Endothelial cell of umbilical vein (primary cell): ENCODE measurements around the gene FABP1. TPM values are rescaled to one million over a fixed set of nuclear protein-coding genes. Genes with fewer than 3 reads are reported as not detected.

Experiments
- BruUV-seq: library from RNA; stranded (reverse); fragments of 400-500 nt; replicated peaks from 2 replicates; lab custom pipeline; 2021; lab: Mats Ljungman, UMichigan
- CTCF ChIA-PET: fragments of 300-600, 350-600 bp; sonication (Branson Sonifier 250); formaldehyde crosslinking; loops from one replicate; lab custom pipeline; 2021; ENCODE audit warnings: antibody characterized with exemption, inconsistent platforms; lab: Charles Lee
- POLR2A ChIA-PET: fragments of 300-600, 350-600 bp; sonication (Branson Sonifier 250); formaldehyde crosslinking; loops from one replicate; lab custom pipeline; 2021; ENCODE audit warnings: antibody characterized with exemption, inconsistent platforms; lab: Charles Lee
- DNase-seq: peaks from one replicate; pipeline ENCODE4 v3.0.0-alpha.2; 2011; ENCODE audit warnings: low read depth, low spot score
- FAIRE-seq: peaks from 2 replicates; lab custom pipeline; 2011; peaks lifted over from hg19 to GRCh38; lab: Jason Lieb, UNC
- H2AFZ ChIP-seq: 2 replicates; pipeline ENCODE4 v1.6.0; 2012; ENCODE audit warnings: low read depth, low read length, control low read depth, inconsistent platforms
- H3K27ac ChIP-seq: 2 replicates; pipeline ENCODE4 v1.5.1; 2011; ENCODE audit warnings: low read depth, mild to moderate bottlenecking, control low read depth, low read length, moderate library complexity; ENCODE audit not compliant: insufficient read depth
- H3K27me3 ChIP-seq, 2 experiments: 2 replicates each; pipeline versions ENCODE4 v1.6.0 to v1.6.1; 2011; ENCODE audit warnings: low read length in 2 of 2, mixed read lengths in 1 of 2; ENCODE audit not compliant: control insufficient read depth in 2 of 2, insufficient read depth in 2 of 2
- H3K36me3 ChIP-seq, 2 experiments: 2 replicates in 1 of 2; 3 replicates in 1 of 2; pipeline ENCODE4 v1.5.1; 2011; ENCODE audit warnings: low read length in 2 of 2, mild to moderate bottlenecking in 1 of 2, moderate library complexity in 1 of 2; ENCODE audit not compliant: control insufficient read depth in 2 of 2, insufficient read depth in 2 of 2; ENCODE audit errors: extremely low read depth in 1 of 2
- H3K4me1 ChIP-seq: 3 replicates; pipeline ENCODE4 v1.5.1; 2011; ENCODE audit warnings: mild to moderate bottlenecking, low read length; ENCODE audit not compliant: control insufficient read depth, insufficient read depth; ENCODE audit errors: extremely low read depth
- H3K4me2 ChIP-seq: 2 replicates; pipeline ENCODE4 v1.6.1; 2011; ENCODE audit warnings: low read length, control low read depth, mixed read lengths; ENCODE audit not compliant: insufficient read depth
- H3K4me3 ChIP-seq, 3 experiments: fragments of 200-600 bp in 1 of 3; sonication (generic), shearing (Covaris generic) in 1 of 3; replicated peaks in 1 of 3; 2 replicates each; pipeline ENCODE4 v1.5.1; 2011 to 2016; ENCODE audit warnings: control low read depth in 3 of 3, low read length in 3 of 3, mild to moderate bottlenecking in 2 of 3, inconsistent platforms in 1 of 3, low read depth in 1 of 3, moderate library complexity in 1 of 3; ENCODE audit not compliant: insufficient read depth in 1 of 3
- H3K79me2 ChIP-seq: 2 replicates; pipeline ENCODE4 v1.6.0; 2012; ENCODE audit warnings: low read length, inconsistent platforms; ENCODE audit not compliant: control insufficient read depth, insufficient read depth
- H3K9ac ChIP-seq: replicated peaks from 2 replicates; pipeline ENCODE3; 2011; ENCODE audit warnings: low read length, control low read depth; ENCODE audit not compliant: insufficient read depth; ENCODE audit errors: extremely low read depth
- H3K9me1 ChIP-seq: replicated peaks from 3 replicates; pipeline ENCODE4 v1.6.0; 2011; ENCODE audit warnings: mild to moderate bottlenecking, low read length; ENCODE audit not compliant: control insufficient read depth, insufficient read depth; ENCODE audit errors: extremely low read depth
- H3K9me3 ChIP-seq: replicated peaks from 2 replicates; pipeline ENCODE4 v1.5.1; 2012; ENCODE audit warnings: low read length, inconsistent platforms; ENCODE audit not compliant: control insufficient read depth, insufficient read depth
- H4K20me1 ChIP-seq: replicated peaks from 2 replicates; pipeline ENCODE3; 2011; ENCODE audit warnings: mild to moderate bottlenecking, low read length; ENCODE audit not compliant: control insufficient read depth, insufficient read depth; ENCODE audit errors: extremely low read depth
- FOS ChIP-seq: IDR thresholded peaks from 2 replicates; pipeline ENCODE4 v1.6.1; 2011; ENCODE audit warnings: mild to moderate bottlenecking, low read length, moderate library complexity, borderline replicate concordance; ENCODE audit not compliant: insufficient read depth
- GATA2 ChIP-seq: IDR thresholded peaks from 2 replicates; pipeline ENCODE4 v1.7.0; 2011; ENCODE audit warnings: low read depth, mild to moderate bottlenecking, moderate library complexity, mixed read lengths, low read length; ENCODE audit not compliant: insufficient read length, insufficient read depth
- JUN ChIP-seq: IDR thresholded peaks from 2 replicates; pipeline ENCODE4 v1.6.1; 2011; ENCODE audit warnings: borderline replicate concordance, low read depth; ENCODE audit not compliant: insufficient read length, insufficient read depth
- MYC ChIP-seq: IDR thresholded peaks from one replicate; pipeline ENCODE4 v1.6.1; 2011; ENCODE audit warnings: mild to moderate bottlenecking, low read depth, low read length
- POLR2AphosphoS5 ChIP-seq: IDR thresholded peaks from 2 replicates; pipeline ENCODE4 v1.6.1; 2012; ENCODE audit warnings: low read depth, mild to moderate bottlenecking, control low read depth, low read length, moderate library complexity; ENCODE audit not compliant: insufficient read depth
- dilution Hi-C: fragments of 300-500 bp; cut with MboI; formaldehyde crosslinking; loops from one replicate; pipeline ENCODE4 v1.15.0; 2019; ENCODE audit warnings: low sequenced_read_pairs; ENCODE audit not compliant: extremely low pct_ligation_motif_present
- intact Hi-C: fragments of 100-400 bp; cut with micrococcal nuclease; formaldehyde crosslinking; loops from one replicate; pipeline ENCODE4 v1.10.0; 2022
- polyA plus RNA-seq, 4 experiments: library from polyadenylated mRNA; depleted of rRNA in 3 of 4; stranded (reverse) in 3 of 4; unstranded in 1 of 4; fragments of >200 nt; gene quantifications; 2 replicates each; pipeline versions ENCODE4 v1.2.1 to v1.2.3, GENCODE V29; 2011 to 2012; ENCODE audit warnings: missing spikeins in 1 of 4
- total RNA-seq: library from RNA; stranded (reverse); gene quantifications from 2 replicates; pipeline ENCODE4 v1.2.3, GENCODE V29; 2021
- TF ChIP-seq, protein P1 (sequence below): IDR thresholded peaks from 2 replicates; pipeline ENCODE4 v1.6.1; 2011; ENCODE audit not compliant: insufficient read depth, insufficient read length
- TF ChIP-seq, protein P2 (sequence below), 2 donors: IDR thresholded peaks; 1 replicate in 1 of 2; 2 replicates in 1 of 2; pipeline ENCODE4 v1.5.1; 2011; ENCODE audit warnings: low read length in 2 of 2, mild to moderate bottlenecking in 2 of 2, moderate library complexity in 2 of 2, control low read depth in 1 of 2, inconsistent platforms in 1 of 2, low read depth in 1 of 2; ENCODE audit not compliant: insufficient read depth in 1 of 2; ENCODE audit errors: extremely low read depth in 1 of 2

FABP1 gene
- total and polyA plus RNA-seq, 2 donors (not counting 3 experiments of a cell fraction or from before 2014, with no cell fraction given), result not detected

DNA sequence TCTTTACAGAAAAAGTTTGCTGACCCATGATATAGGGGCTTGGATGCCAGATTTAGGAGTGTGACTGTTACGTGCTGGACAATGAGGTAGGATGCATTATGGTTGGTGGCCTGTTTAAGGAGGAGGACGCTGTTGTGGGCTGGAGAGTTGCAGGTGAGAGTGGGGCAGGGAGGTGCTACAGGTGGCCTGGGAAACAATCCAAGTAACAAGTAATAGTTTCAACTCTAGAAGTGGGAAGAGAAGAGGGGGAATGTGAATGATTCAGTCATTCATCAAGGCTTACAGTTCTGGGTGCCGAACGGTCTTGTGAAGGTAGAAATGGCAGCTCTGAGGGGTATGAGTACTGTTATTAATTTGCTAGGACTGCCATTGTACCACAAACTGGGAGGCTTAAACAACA lies 6.2 kb downstream of the FABP1 start:
- Histone ChIP-seq H4K20me1 (no peaks in the 10 kb centered on the region), H3K4me3 (no peak overlapping the region), H3K4me2 (no peak overlapping the region), H3K9me1 (no peaks in the 10 kb centered on the region), H3K27ac (no peak overlapping the region), H2AFZ (no peak overlapping the region), H3K79me2 (no peaks in the 10 kb centered on the region), H3K9ac (no peak overlapping the region), H3K4me1 (no peaks in the 10 kb centered on the region), H3K9me3 (no peaks in the 10 kb centered on the region), H3K27me3 (no peaks in the 10 kb centered on the region), H3K36me3 (no peaks in the 10 kb centered on the region)
- ChIA-PET POLR2A (no interaction called here), CTCF (no interaction called here)
- intact Hi-C loops (no loop called here), dilution Hi-C loops (no loop called here)
- BruUV-seq, result no TSS peak
- TF ChIP-seq POLR2AphosphoS5, result no peak
- no peak for TF ChIP-seq JUN
- no peak for DNase-seq
- no peak for FAIRE-seq

DNA sequence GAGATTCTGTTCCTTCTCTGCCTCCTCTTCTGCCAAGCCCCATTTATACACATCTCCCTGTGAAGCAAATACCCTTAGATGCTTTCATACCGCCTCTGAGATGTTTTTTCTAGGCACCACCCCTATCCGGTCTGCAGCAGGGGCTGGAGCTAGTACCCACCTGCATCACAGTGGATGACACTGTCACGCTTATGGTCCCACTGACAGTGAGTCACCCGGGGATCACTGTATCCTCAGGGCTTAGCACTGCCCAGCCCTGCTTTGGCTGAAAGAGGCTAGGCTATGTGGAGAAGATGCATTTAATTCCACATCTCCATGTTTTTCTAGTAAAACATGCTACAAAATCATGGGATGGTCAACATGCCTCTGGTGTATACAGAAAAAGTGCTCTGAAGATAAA lies 9.9 kb downstream of the FABP1 start:
- no peaks in the 10 kb centered on the region for H3K9me3 ChIP-seq
- no peaks in the 10 kb centered on the region for H3K36me3 ChIP-seq
- no peak for TF ChIP-seq MYC
- no peak for TF ChIP-seq JUN
- TF ChIP-seq, protein P1, sequence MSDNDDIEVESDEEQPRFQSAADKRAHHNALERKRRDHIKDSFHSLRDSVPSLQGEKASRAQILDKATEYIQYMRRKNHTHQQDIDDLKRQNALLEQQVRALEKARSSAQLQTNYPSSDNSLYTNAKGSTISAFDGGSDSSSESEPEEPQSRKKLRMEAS, result no peak
- TF ChIP-seq GATA2, result no peak
- TF ChIP-seq, protein P2, sequence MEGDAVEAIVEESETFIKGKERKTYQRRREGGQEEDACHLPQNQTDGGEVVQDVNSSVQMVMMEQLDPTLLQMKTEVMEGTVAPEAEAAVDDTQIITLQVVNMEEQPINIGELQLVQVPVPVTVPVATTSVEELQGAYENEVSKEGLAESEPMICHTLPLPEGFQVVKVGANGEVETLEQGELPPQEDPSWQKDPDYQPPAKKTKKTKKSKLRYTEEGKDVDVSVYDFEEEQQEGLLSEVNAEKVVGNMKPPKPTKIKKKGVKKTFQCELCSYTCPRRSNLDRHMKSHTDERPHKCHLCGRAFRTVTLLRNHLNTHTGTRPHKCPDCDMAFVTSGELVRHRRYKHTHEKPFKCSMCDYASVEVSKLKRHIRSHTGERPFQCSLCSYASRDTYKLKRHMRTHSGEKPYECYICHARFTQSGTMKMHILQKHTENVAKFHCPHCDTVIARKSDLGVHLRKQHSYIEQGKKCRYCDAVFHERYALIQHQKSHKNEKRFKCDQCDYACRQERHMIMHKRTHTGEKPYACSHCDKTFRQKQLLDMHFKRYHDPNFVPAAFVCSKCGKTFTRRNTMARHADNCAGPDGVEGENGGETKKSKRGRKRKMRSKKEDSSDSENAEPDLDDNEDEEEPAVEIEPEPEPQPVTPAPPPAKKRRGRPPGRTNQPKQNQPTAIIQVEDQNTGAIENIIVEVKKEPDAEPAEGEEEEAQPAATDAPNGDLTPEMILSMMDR (IDR thresholded peaks at IDR 0.05; ENCODE audit: extremely low read depth in 1 of 2, insufficient read depth in 1 of 2, low read depth in 1 of 2, low read length in 2 of 2), result no peak
- no peak for TF ChIP-seq FOS
- H3K27ac ChIP-seq, result no peak overlapping the region
- intact Hi-C loops (no loop called here), dilution Hi-C loops (no loop called here)
- H3K4me1 ChIP-seq, result no peaks in the 10 kb centered on the region
- H3K4me3 ChIP-seq, result no peak overlapping the region
- no peak overlapping the region for H3K4me2 ChIP-seq
- ChIA-PET POLR2A (no interaction called here), CTCF (no interaction called here)
- no peaks in the 10 kb centered on the region for H3K79me2 ChIP-seq
- H3K9me1 ChIP-seq, result no peaks in the 10 kb centered on the region
- FAIRE-seq, result no peak
- BruUV-seq, result no TSS peak
- DNase-seq, result no peak
- H4K20me1 ChIP-seq, result no peaks in the 10 kb centered on the region
- no peaks in the 10 kb centered on the region for H3K27me3 ChIP-seq
- H3K9ac ChIP-seq, result no peak overlapping the region
- H2AFZ ChIP-seq, result no peak overlapping the region
